Astrocyte of the hippocampus (primary cell): ENCODE results near the gene MEPE.

ENCODE experiments used
- DNase-seq: peaks from one replicate; pipeline ENCODE4 v3.0.0; 2011; ENCODE audit warnings: low read depth, low spot score

Gene MEPE

GRCh38 chr4:87843936-87844335 is 11.2 kb downstream of the MEPE start:
- DNase-seq = no peak

- DNase-seq = no peak
These were observed 11.7 kb downstream of the MEPE start for GRCh38 chr4:87844452-87844851.

GRCh38 chr4:87846226-87846625 is 13.5 kb downstream of the MEPE start:
- no peak for DNase-seq

GRCh38 chr4:87848622-87849351 is 16.0 kb downstream of the MEPE start:
- DNase-seq = peak; percentile 77

- no peak for DNase-seq
These were observed 16.8 kb downstream of the MEPE start for GRCh38 chr4:87849612-87850011.

- no peak for DNase-seq
These were observed 18.6 kb downstream of the MEPE start for GRCh38 chr4:87851332-87851731.

- no peak for DNase-seq
These were observed 19.2 kb downstream of the MEPE start for GRCh38 chr4:87851953-87852352.

- peak; percentile 72 for DNase-seq
These were observed 20.3 kb downstream of the MEPE start for GRCh38 chr4:87853108-87853507.

GRCh38 chr4:87853891-87854290 is 21.1 kb downstream of the MEPE start:
- no peak for DNase-seq

- DNase-seq = no peak
These were observed 22.8 kb downstream of the MEPE start for GRCh38 chr4:87855559-87855958.

GRCh38 chr4:87856816-87857215 is 24.0 kb downstream of the MEPE start:
- no peak for DNase-seq

- DNase-seq = no peak
These were observed 25.0 kb downstream of the MEPE start for GRCh38 chr4:87857789-87858188.

- no peak for DNase-seq
These were observed 29.5 kb downstream of the MEPE start for GRCh38 chr4:87862236-87862635.

GRCh38 chr4:87863486-87863885 is 30.7 kb downstream of the MEPE start:
- DNase-seq = no peak

- DNase-seq = no peak
These were observed 31.6 kb downstream of the MEPE start for GRCh38 chr4:87864321-87864720.

- DNase-seq = peak; percentile 46
These were observed 32.5 kb downstream of the MEPE start for GRCh38 chr4:87865288-87865687.

- DNase-seq = peak; percentile 64
These were observed 33.3 kb downstream of the MEPE start for GRCh38 chr4:87865960-87866598.

- no peak for DNase-seq
These were observed 35.8 kb downstream of the MEPE start for GRCh38 chr4:87868522-87868921.

GRCh38 chr4:87872028-87872427 is 39.3 kb downstream of the MEPE start:
- no peak for DNase-seq

- DNase-seq = no peak
These were observed 42.4 kb downstream of the MEPE start for GRCh38 chr4:87875191-87875590.

- DNase-seq = no peak
These were observed 47.3 kb downstream of the MEPE start for GRCh38 chr4:87880106-87880505.

- no peak for DNase-seq
These were observed 48.3 kb downstream of the MEPE start for GRCh38 chr4:87881115-87881514.

- DNase-seq = peak; percentile 63
These were observed 49.6 kb downstream of the MEPE start for GRCh38 chr4:87882321-87882720.
